Measurements from ENCODE around the gene TRAPPC13. TPM values are rescaled to one million over a fixed set of nuclear protein-coding genes. Genes with fewer than 3 reads are reported as not detected.
A peak's percentile ranks its signal among the peaks of the same experiment; 100 is the strongest.

The TRAPPC13 gene
- total RNA-seq, 1 donor from 2014 or later: 53.1 TPM

DNA sequence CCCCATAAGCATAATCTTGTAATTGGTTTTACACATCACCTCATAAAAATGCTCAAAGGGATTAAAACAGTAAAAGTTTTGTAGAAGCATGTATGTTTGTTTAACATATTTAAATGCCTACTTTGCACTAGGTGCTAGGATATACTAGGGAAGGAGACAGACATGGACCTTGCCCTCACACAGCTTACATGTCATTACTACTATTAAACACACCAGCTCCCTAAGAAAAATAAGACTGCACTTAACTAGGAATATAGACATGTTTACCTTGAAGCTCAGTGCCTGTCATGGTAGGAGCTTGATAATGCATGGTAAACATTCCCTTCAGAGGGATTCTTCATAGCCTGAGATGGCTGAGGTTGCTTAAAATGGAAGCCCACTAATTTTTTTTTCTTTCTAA is 6.2 kb downstream of the TRAPPC13 start:
- Histone ChIP-seq H3F3A (ENCODE audit: low read depth) (no peaks in the 10 kb centered on the region), H3K9ac (no peak overlapping the region), H3K27ac (no peak overlapping the region), H3K9me3 (ENCODE audit: low read depth) (no peaks in the 10 kb centered on the region), H3K4me1 (peaks cover 1% of the 10 kb centered on the region), H3K4me3 (no peak overlapping the region), H2AFZ (replicated peaks) (no peak overlapping the region), H3K27me3 (no peaks in the 10 kb centered on the region), H3K36me3 (peaks cover 8% of the 10 kb centered on the region), H3K4me2 (no peak overlapping the region), H3K79me2 (ENCODE audit: low read depth) (peaks cover 51% of the 10 kb centered on the region), H4K20me1 (ENCODE audit: low read depth) (no peaks in the 10 kb centered on the region)
- no peak for TF ChIP-seq EZH2 (IDR thresholded peaks at IDR 0.05)
- TF ChIP-seq, protein P1, sequence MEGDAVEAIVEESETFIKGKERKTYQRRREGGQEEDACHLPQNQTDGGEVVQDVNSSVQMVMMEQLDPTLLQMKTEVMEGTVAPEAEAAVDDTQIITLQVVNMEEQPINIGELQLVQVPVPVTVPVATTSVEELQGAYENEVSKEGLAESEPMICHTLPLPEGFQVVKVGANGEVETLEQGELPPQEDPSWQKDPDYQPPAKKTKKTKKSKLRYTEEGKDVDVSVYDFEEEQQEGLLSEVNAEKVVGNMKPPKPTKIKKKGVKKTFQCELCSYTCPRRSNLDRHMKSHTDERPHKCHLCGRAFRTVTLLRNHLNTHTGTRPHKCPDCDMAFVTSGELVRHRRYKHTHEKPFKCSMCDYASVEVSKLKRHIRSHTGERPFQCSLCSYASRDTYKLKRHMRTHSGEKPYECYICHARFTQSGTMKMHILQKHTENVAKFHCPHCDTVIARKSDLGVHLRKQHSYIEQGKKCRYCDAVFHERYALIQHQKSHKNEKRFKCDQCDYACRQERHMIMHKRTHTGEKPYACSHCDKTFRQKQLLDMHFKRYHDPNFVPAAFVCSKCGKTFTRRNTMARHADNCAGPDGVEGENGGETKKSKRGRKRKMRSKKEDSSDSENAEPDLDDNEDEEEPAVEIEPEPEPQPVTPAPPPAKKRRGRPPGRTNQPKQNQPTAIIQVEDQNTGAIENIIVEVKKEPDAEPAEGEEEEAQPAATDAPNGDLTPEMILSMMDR (IDR thresholded peaks at IDR 0.05): no peak
- no peak for TF ChIP-seq EZH2phosphoT487 (IDR thresholded peaks at IDR 0.05)
- Mint-ChIP-seq H3K4me1 (peaks cover 4% of the 10 kb centered on the region), H3K27me3 (ENCODE audit: insufficient read depth, low read depth) (no peaks in the 10 kb centered on the region), H3K9me3 (no peaks in the 10 kb centered on the region), H3K36me3 (peaks cover 7% of the 10 kb centered on the region), H3K4me3 (no peak overlapping the region), H3K27ac (no peak overlapping the region)
- DNase-seq (ENCODE audit: low spot score): no peak

DNA sequence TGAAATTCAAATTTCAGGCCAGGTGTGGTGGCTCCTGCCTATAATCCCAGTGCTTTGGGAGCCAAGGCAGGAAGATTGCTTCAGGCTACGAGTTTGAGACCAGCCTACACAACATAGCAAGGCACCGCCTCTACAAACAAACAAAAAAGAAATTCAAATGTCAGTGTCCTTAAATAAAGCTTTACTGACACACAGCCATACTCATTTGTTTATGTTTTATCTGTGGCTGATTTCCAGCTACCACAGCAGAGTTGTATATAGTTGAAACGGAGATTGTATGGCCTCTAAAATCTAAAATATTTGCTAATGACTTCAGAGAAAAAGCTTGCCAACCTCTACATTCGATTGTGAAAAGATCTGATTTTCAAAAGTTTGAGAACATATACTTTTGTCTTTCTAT is 15.4 kb downstream of the TRAPPC13 start:
- Mint-ChIP-seq H3K4me3 (no peak overlapping the region), H3K27ac (no peak overlapping the region), H3K36me3 (peaks cover 16% of the 10 kb centered on the region), H3K4me1 (no peaks in the 10 kb centered on the region), H3K9me3 (no peaks in the 10 kb centered on the region), H3K27me3 (ENCODE audit: insufficient read depth, low read depth) (peaks cover 2% of the 10 kb centered on the region)
- no peaks in the 10 kb centered on the region for H3F3A ChIP-seq (ENCODE audit: low read depth)
- no peaks in the 10 kb centered on the region for H3K79me2 ChIP-seq (ENCODE audit: low read depth)
- no peak overlapping the region for H2AFZ ChIP-seq (replicated peaks)
- peaks cover 12% of the 10 kb centered on the region for H3K36me3 ChIP-seq
- H3K9me3 ChIP-seq (ENCODE audit: low read depth): no peaks in the 10 kb centered on the region
- H3K9ac ChIP-seq: no peak overlapping the region
- H3K27ac ChIP-seq: no peak overlapping the region
- no peak for TF ChIP-seq EZH2phosphoT487 (IDR thresholded peaks at IDR 0.05)
- TF ChIP-seq, protein P1 (IDR thresholded peaks at IDR 0.05): no peak
- TF ChIP-seq EZH2 (IDR thresholded peaks at IDR 0.05): no peak
- H4K20me1 ChIP-seq (ENCODE audit: low read depth): no peaks in the 10 kb centered on the region
- H3K4me1 ChIP-seq: no peaks in the 10 kb centered on the region
- no peaks in the 10 kb centered on the region for H3K27me3 ChIP-seq
- DNase-seq (ENCODE audit: low spot score): no peak
- no peak overlapping the region for H3K4me3 ChIP-seq
- H3K4me2 ChIP-seq: no peak overlapping the region

DNA sequence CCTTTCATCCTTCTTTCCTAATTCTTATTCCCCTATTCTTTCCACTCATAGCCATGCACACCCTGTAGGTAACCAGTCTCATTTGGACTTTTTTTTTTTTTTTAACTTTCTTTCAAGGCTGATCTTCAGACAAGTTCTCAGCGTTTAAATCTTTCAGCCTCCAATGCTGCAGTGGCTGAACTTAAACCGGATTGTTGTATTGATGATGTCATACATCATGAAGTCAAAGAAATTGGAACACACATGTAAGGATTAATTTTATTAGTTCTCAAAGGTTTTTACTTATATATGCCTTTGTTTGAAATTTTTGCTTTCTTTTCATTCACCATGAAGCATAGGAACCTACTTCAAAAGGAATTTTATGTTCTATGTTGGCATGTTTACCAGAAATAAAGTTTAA is 22.1 kb downstream of the TRAPPC13 start:
- Histone ChIP-seq H3K79me2 (ENCODE audit: low read depth) (no peaks in the 10 kb centered on the region), H3K9me3 (ENCODE audit: low read depth) (no peaks in the 10 kb centered on the region), H3K4me3 (no peak overlapping the region), H3F3A (ENCODE audit: low read depth) (peaks cover 15% of the 10 kb centered on the region), H3K27ac (peak overlapping the region; percentile 71), H3K36me3 (no peaks in the 10 kb centered on the region), H3K4me1 (peaks cover 16% of the 10 kb centered on the region), H3K4me2 (no peak overlapping the region), H3K9ac (no peak overlapping the region), H2AFZ (replicated peaks) (no peak overlapping the region), H3K27me3 (no peaks in the 10 kb centered on the region), H4K20me1 (ENCODE audit: low read depth) (no peaks in the 10 kb centered on the region)
- H3K4me1 Mint-ChIP-seq: no peaks in the 10 kb centered on the region
- H3K27ac Mint-ChIP-seq: no peak overlapping the region
- TF ChIP-seq EZH2phosphoT487 (IDR thresholded peaks at IDR 0.05): no peak
- no peak for TF ChIP-seq EZH2 (IDR thresholded peaks at IDR 0.05)
- TF ChIP-seq, protein P1 (IDR thresholded peaks at IDR 0.05): no peak
- no peaks in the 10 kb centered on the region for H3K9me3 Mint-ChIP-seq
- H3K27me3 Mint-ChIP-seq (ENCODE audit: insufficient read depth, low read depth): no peaks in the 10 kb centered on the region
- DNase-seq (ENCODE audit: low spot score): no peak
- H3K36me3 Mint-ChIP-seq: peaks cover 4% of the 10 kb centered on the region
- H3K4me3 Mint-ChIP-seq: no peak overlapping the region

Measured in neural progenitor cell (in vitro differentiated cells).